Measurements from ENCODE around the gene STRA6. TPM values are rescaled to one million over a fixed set of nuclear protein-coding genes. Genes with fewer than 3 reads are reported as not detected.

The STRA6 gene
- total RNA-seq, 1 experiment from 2014 or later = 2.1 TPM

DNA sequence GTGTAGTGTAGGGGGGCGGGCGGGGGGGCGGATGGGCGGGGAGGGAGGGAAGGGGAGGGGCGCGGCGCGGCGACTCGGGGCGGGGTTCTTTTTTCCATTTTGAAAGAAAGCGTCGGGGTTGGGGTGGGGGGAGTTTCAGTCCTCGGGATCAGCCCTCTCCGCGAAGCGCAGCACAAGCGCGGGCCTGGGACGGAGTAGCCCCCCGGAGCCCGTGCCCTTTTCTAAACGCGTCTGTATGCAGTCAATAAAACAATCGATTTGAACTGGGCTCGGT lies 66.1 kb downstream of the STRA6 start:
- BruUV-seq (replicated peaks) = no TSS peak
- Histone ChIP-seq H3K36me3 (ENCODE audit: control insufficient read depth, insufficient read depth, low read length) (no peaks in the 10 kb centered on the region), H3K9me3 (no peaks in the 10 kb centered on the region), H3K4me1 (no peaks in the 10 kb centered on the region), H3K4me3 (ENCODE audit: low read depth, low read length) (peak overlapping the region; percentile 37), H3K27me3 (replicated peaks; ENCODE audit: control insufficient read depth, insufficient read depth, low read length) (peaks cover 3% of the 10 kb centered on the region)
- intact Hi-C loops (cut with micrococcal nuclease; ENCODE audit: unreplicated experiment) = no loop called here
- H3K9me3 Mint-ChIP-seq (ENCODE audit: unreplicated experiment) = no peaks in the 10 kb centered on the region
- H3K4me1 Mint-ChIP-seq (ENCODE audit: low read depth, unreplicated experiment) = no peaks in the 10 kb centered on the region
- peak overlapping the region; percentile 71 for H3K4me3 Mint-ChIP-seq (ENCODE audit: unreplicated experiment)
- H3K27me3 Mint-ChIP-seq (ENCODE audit: insufficient read depth, unreplicated experiment) = peaks cover 21% of the 10 kb centered on the region
- no peaks in the 10 kb centered on the region for H3K36me3 Mint-ChIP-seq (ENCODE audit: insufficient read depth, unreplicated experiment)
- no peak for DNase-seq
- no peak overlapping the region for H3K27ac Mint-ChIP-seq (ENCODE audit: unreplicated experiment)
- ChIA-PET CTCF (no interaction called here), POLR2A (no interaction called here)
- TF ChIP-seq, protein P1, sequence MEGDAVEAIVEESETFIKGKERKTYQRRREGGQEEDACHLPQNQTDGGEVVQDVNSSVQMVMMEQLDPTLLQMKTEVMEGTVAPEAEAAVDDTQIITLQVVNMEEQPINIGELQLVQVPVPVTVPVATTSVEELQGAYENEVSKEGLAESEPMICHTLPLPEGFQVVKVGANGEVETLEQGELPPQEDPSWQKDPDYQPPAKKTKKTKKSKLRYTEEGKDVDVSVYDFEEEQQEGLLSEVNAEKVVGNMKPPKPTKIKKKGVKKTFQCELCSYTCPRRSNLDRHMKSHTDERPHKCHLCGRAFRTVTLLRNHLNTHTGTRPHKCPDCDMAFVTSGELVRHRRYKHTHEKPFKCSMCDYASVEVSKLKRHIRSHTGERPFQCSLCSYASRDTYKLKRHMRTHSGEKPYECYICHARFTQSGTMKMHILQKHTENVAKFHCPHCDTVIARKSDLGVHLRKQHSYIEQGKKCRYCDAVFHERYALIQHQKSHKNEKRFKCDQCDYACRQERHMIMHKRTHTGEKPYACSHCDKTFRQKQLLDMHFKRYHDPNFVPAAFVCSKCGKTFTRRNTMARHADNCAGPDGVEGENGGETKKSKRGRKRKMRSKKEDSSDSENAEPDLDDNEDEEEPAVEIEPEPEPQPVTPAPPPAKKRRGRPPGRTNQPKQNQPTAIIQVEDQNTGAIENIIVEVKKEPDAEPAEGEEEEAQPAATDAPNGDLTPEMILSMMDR (IDR thresholded peaks at IDR 0.05; ENCODE audit: insufficient read depth in 1 of 2, low read depth in 1 of 2, low read length in 1 of 2, severe bottlenecking in 1 of 2, unreplicated experiment in 1 of 2) = no peak

DNA sequence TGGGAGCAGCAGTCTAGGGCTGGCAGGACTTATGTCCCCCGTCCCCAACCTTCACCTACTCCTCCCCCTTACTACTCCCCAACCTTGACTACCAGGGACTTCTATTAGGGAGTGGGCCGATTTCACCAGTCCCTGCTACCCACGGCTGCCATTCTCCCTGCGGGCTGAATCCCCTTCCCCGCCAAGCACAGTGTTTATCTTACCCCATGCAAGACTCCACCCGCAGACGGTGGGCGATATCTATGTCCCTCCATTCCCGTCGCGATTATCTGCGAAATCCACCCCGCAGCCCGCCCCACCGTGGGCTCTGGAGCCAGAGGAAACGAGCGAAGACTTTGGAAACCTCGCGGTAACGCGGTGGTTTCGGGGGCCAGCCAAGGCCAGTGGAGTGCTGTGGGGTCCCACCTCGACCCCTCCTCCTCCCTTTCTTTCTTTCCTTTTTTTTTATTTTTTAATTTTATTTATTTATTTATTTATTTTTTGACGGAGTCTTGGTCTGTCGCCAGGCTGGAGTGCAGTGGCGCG lies 67.5 kb downstream of the STRA6 start:
- no peaks in the 10 kb centered on the region for H3K9me3 Mint-ChIP-seq (ENCODE audit: unreplicated experiment)
- Histone ChIP-seq H3K36me3 (ENCODE audit: control insufficient read depth, insufficient read depth, low read length) (no peaks in the 10 kb centered on the region), H3K4me1 (no peaks in the 10 kb centered on the region), H3K9me3 (no peaks in the 10 kb centered on the region), H3K4me3 (ENCODE audit: low read depth, low read length) (no peak overlapping the region), H3K27me3 (replicated peaks; ENCODE audit: control insufficient read depth, insufficient read depth, low read length) (peaks cover 4% of the 10 kb centered on the region)
- no TSS peak for BruUV-seq (replicated peaks)
- DNase-seq = no peak
- no peaks in the 10 kb centered on the region for H3K4me1 Mint-ChIP-seq (ENCODE audit: low read depth, unreplicated experiment)
- H3K36me3 Mint-ChIP-seq (ENCODE audit: insufficient read depth, unreplicated experiment) = no peaks in the 10 kb centered on the region
- H3K27ac Mint-ChIP-seq (ENCODE audit: unreplicated experiment) = no peak overlapping the region
- TF ChIP-seq, protein P1 (IDR thresholded peaks at IDR 0.05; ENCODE audit: insufficient read depth in 1 of 2, low read depth in 1 of 2, low read length in 1 of 2, severe bottlenecking in 1 of 2, unreplicated experiment in 1 of 2) = no peak
- H3K4me3 Mint-ChIP-seq (ENCODE audit: unreplicated experiment) = peak overlapping the region; percentile 42
- intact Hi-C loops (cut with micrococcal nuclease; ENCODE audit: unreplicated experiment) = no loop called here
- peaks cover 33% of the 10 kb centered on the region for H3K27me3 Mint-ChIP-seq (ENCODE audit: insufficient read depth, unreplicated experiment)
- CTCF ChIA-PET = no interaction called here
- POLR2A ChIA-PET = no interaction called here

DNA sequence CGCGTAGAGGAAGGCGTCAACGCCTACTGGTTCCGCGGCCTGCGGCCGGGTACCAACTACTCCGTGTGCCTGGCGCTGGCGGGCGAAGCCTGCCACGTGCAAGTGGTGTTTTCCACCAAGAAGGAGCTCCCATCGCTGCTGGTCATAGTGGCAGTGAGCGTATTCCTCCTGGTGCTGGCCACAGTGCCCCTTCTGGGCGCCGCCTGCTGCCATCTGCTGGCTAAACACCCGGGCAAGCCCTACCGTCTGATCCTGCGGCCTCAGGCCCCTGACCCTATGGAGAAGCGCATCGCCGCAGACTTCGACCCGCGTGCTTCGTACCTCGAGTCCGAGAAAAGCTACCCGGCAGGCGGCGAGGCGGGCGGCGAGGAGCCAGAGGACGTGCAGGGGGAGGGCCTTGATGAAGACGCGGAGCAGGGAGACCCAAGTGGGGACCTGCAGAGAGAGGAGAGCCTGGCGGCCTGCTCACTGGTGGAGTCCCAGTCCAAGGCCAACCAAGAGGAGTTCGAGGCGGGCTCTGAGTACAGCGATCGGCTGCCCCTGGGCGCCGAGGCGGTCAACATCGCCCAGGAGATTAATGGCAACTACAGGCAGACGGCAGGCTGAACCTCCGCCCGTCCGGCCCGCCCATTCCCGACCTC lies 68.1 kb downstream of the STRA6 start:
- Mint-ChIP-seq H3K27me3 (ENCODE audit: insufficient read depth, unreplicated experiment) (peaks cover 39% of the 10 kb centered on the region), H3K4me1 (ENCODE audit: low read depth, unreplicated experiment) (no peaks in the 10 kb centered on the region), H3K27ac (ENCODE audit: unreplicated experiment) (no peak overlapping the region), H3K36me3 (ENCODE audit: insufficient read depth, unreplicated experiment) (no peaks in the 10 kb centered on the region), H3K4me3 (ENCODE audit: unreplicated experiment) (peak overlapping the region; percentile 42), H3K9me3 (ENCODE audit: unreplicated experiment) (no peaks in the 10 kb centered on the region)
- no peaks in the 10 kb centered on the region for H3K4me1 ChIP-seq
- ChIA-PET CTCF (no interaction called here), POLR2A (no interaction called here)
- no peak overlapping the region for H3K4me3 ChIP-seq (ENCODE audit: low read depth, low read length)
- TF ChIP-seq, protein P1 (IDR thresholded peaks at IDR 0.05; ENCODE audit: insufficient read depth in 1 of 2, low read depth in 1 of 2, low read length in 1 of 2, severe bottlenecking in 1 of 2, unreplicated experiment in 1 of 2) = no peak
- no peak for DNase-seq
- intact Hi-C loops (cut with micrococcal nuclease; ENCODE audit: unreplicated experiment) = no loop called here
- peaks cover 6% of the 10 kb centered on the region for H3K27me3 ChIP-seq (replicated peaks; ENCODE audit: control insufficient read depth, insufficient read depth, low read length)
- no TSS peak for BruUV-seq (replicated peaks)
- no peaks in the 10 kb centered on the region for H3K9me3 ChIP-seq
- no peaks in the 10 kb centered on the region for H3K36me3 ChIP-seq (ENCODE audit: control insufficient read depth, insufficient read depth, low read length)
